ENCODE measurements around the gene FARP1.

- TF ChIP-seq NFIC (IDR thresholded peaks at IDR 0.05) (no peak), USF1 (IDR thresholded peaks at IDR 0.05) (no peak), YY1 (IDR thresholded peaks at IDR 0.05; ENCODE audit: low read depth) (no peak), MAX (IDR thresholded peaks at IDR 0.05) (no peak), CREB1 (IDR thresholded peaks at IDR 0.05; ENCODE audit: low read depth) (no peak), TCF12 (IDR thresholded peaks at IDR 0.05; ENCODE audit: low read depth) (no peak), CEBPB (IDR thresholded peaks at IDR 0.05) (no peak), FOXM1 (IDR thresholded peaks at IDR 0.05; ENCODE audit: borderline replicate concordance, low read depth) (no peak), ZBTB7A (IDR thresholded peaks at IDR 0.05; ENCODE audit: low read depth) (no peak), REST (IDR thresholded peaks at IDR 0.05; ENCODE audit: low read depth) (no peak), EGR1 (IDR thresholded peaks at IDR 0.05) (no peak), RAD21 (IDR thresholded peaks at IDR 0.05; ENCODE audit: low read depth) (no peak)
Measured at GRCh38 chr13:98263841-98264240, 120.9 kb downstream of the FARP1 start.
